ENCODE measurements around the gene PJA2.
A peak's percentile ranks its signal among the peaks of the same experiment; 100 is the strongest.

Gene PJA2

DNA sequence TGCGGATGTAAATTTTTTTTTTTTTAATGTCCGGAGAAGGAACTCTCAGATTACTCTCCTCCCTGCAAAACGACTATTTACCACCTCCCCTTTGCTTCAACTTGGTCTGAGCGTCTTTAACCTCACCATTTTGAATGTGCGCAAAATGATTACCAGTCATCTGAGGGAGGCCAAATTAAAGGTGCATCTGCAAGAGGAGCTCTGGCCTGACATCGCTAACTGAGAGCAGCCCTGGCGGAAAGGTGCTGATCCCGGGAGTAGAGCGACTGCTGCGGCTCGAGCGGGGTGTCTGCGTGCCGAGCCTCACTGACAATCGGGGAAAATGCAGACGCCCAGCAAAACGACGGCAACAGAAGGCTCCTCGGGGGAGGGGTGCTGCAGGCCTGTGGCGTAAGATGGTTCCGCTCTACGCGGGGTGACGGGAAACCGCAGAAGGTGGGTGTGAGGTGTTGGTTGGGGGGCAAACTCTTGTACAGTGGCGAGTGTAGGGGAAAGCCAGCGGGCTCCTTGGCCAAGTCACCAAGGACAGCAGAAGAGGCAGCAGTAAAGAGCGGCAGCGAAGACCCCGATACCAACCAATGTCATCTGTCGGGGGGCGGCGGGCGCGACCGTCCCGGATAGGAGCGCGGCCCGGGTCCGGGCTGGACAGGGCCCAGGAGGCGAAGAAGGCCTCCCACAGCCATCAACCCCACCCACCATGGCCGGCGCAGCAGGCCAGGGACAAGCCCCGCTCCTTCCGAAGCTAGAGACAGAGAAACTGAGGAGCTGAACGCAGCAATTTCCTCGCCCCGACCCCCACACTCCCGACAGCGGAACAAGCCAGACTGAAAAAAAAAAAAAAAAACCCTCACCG is 557 bp downstream of the PJA2 start:
- peaks cover 20% of the 10 kb centered on the region for H4K20me1 ChIP-seq (ENCODE audit: control insufficient read depth, insufficient read depth, low read depth, low read length)
- H3K27ac ChIP-seq (ENCODE audit: low read depth, low read length), result peak overlapping the region; percentile 91
- peak overlapping the region; percentile 80 for H3K4me3 ChIP-seq (ENCODE audit: low read length)
- H3K27me3 ChIP-seq (ENCODE audit: control insufficient read depth, low read length), result no peaks in the 10 kb centered on the region
- H3F3A ChIP-seq (ENCODE audit: control insufficient read depth, insufficient read depth), result peaks cover 16% of the 10 kb centered on the region
- 0 out of 2 replicates have a peak, but pooled peaks cover 3% of the 10 kb centered on the region for H3K9me3 ChIP-seq (ENCODE audit: control insufficient read depth, insufficient read depth, low read length)
- peaks cover 32% of the 10 kb centered on the region for H3K4me1 ChIP-seq (ENCODE audit: control insufficient read depth, low read length)
- no peaks in the 10 kb centered on the region for H3K9me2 ChIP-seq (replicated peaks; ENCODE audit: control insufficient read depth, low read length)
- H3K4me2 ChIP-seq (ENCODE audit: low read length), result peak overlapping the region; percentile 89
- H3K36me3 ChIP-seq (ENCODE audit: control insufficient read depth, low read length), result peaks cover 15% of the 10 kb centered on the region
- TF ChIP-seq EZH2phosphoT487 (IDR thresholded peaks at IDR 0.05; ENCODE audit: borderline replicate concordance, low read length) (no peak), CTCF (IDR thresholded peaks at IDR 0.05; ENCODE audit: low read depth, low read length, poor library complexity, severe bottlenecking) (no peak)
- H3K79me2 ChIP-seq (ENCODE audit: control insufficient read depth, low read length), result peaks cover 48% of the 10 kb centered on the region

- peak overlapping the region; percentile 91 for H3K27ac ChIP-seq (ENCODE audit: low read depth, low read length)
- peaks cover 16% of the 10 kb centered on the region for H3F3A ChIP-seq (ENCODE audit: control insufficient read depth, insufficient read depth)
- no peaks in the 10 kb centered on the region for H3K9me2 ChIP-seq (replicated peaks; ENCODE audit: control insufficient read depth, low read length)
- H3K9me3 ChIP-seq (ENCODE audit: control insufficient read depth, insufficient read depth, low read length), result 0 out of 2 replicates have a peak, but pooled peaks cover 3% of the 10 kb centered on the region
- H3K4me3 ChIP-seq (ENCODE audit: low read length), result peak overlapping the region; percentile 80
- peaks cover 32% of the 10 kb centered on the region for H3K4me1 ChIP-seq (ENCODE audit: control insufficient read depth, low read length)
- H3K79me2 ChIP-seq (ENCODE audit: control insufficient read depth, low read length), result peaks cover 61% of the 10 kb centered on the region
- H3K27me3 ChIP-seq (ENCODE audit: control insufficient read depth, low read length), result no peaks in the 10 kb centered on the region
- peak overlapping the region; percentile 89 for H3K4me2 ChIP-seq (ENCODE audit: low read length)
- peaks cover 20% of the 10 kb centered on the region for H3K36me3 ChIP-seq (ENCODE audit: control insufficient read depth, low read length)
- TF ChIP-seq CTCF (IDR thresholded peaks at IDR 0.05; ENCODE audit: low read depth, low read length, poor library complexity, severe bottlenecking) (no peak), EZH2phosphoT487 (IDR thresholded peaks at IDR 0.05; ENCODE audit: borderline replicate concordance, low read length) (no peak)
- peaks cover 20% of the 10 kb centered on the region for H4K20me1 ChIP-seq (ENCODE audit: control insufficient read depth, insufficient read depth, low read depth, low read length)
Observed at GRCh38 chr5:109407913-109408312, 1.9 kb downstream of the PJA2 start.

- Histone ChIP-seq H3K27me3 (ENCODE audit: control insufficient read depth, low read length) (no peaks in the 10 kb centered on the region), H3K9me3 (ENCODE audit: control insufficient read depth, insufficient read depth, low read length) (0 out of 2 replicates have a peak, but pooled peaks cover 3% of the 10 kb centered on the region), H3K79me2 (ENCODE audit: control insufficient read depth, low read length) (peaks cover 73% of the 10 kb centered on the region), H3K4me1 (ENCODE audit: control insufficient read depth, low read length) (peaks cover 30% of the 10 kb centered on the region), H3K27ac (ENCODE audit: low read depth, low read length) (no peak overlapping the region), H3F3A (ENCODE audit: control insufficient read depth, insufficient read depth) (peaks cover 16% of the 10 kb centered on the region), H3K9me2 (replicated peaks; ENCODE audit: control insufficient read depth, low read length) (no peaks in the 10 kb centered on the region), H3K36me3 (ENCODE audit: control insufficient read depth, low read length) (peaks cover 20% of the 10 kb centered on the region), H3K4me2 (ENCODE audit: low read length) (peak overlapping the region; percentile 23), H4K20me1 (ENCODE audit: control insufficient read depth, insufficient read depth, low read depth, low read length) (peaks cover 20% of the 10 kb centered on the region), H3K4me3 (ENCODE audit: low read length) (no peak overlapping the region)
- no peak for TF ChIP-seq EZH2phosphoT487 (IDR thresholded peaks at IDR 0.05; ENCODE audit: borderline replicate concordance, low read length)
- no peak for TF ChIP-seq CTCF (IDR thresholded peaks at IDR 0.05; ENCODE audit: low read depth, low read length, poor library complexity, severe bottlenecking)
Observed at GRCh38 chr5:109406719-109407118, 3.1 kb downstream of the PJA2 start.
